ENCODE data around the gene TANC1.

GRCh38 chr2:159077869-159078268 is 109.4 kb downstream of the TANC1 start:
- TF ChIP-seq CTCF (IDR thresholded peaks at IDR 0.05; ENCODE audit: insufficient read depth, low read depth, low read length) (no peak), EZH2 (IDR thresholded peaks at IDR 0.05; ENCODE audit: insufficient read depth, low read length) (no peak)

Data from astrocyte (in vitro differentiated cells and primary cell).